GM10847 (cell line): ENCODE results near the gene SEC23IP.
A peak's percentile ranks its signal among the peaks of the same experiment; 100 is the strongest.

Experiments used
- POLR2A ChIP-seq: IDR thresholded peaks from 2 replicates; pipeline ENCODE4 v1.6.1; 2011; ENCODE audit not compliant: insufficient read length; ENCODE audit errors: extremely low read depth

The SEC23IP gene

GRCh38 chr10:119892188-119893065 lies at the start of gene SEC23IP:
Gene SEC23IP (plus strand): TSS chr10:119892730. CDS start chr10:119892783, 53 bp downstream.
- peak; percentile 85 for TF ChIP-seq POLR2A

- no peak for TF ChIP-seq POLR2A
Measured at GRCh38 chr10:119845656-119846055, 46.9 kb upstream of the SEC23IP start.

GRCh38 chr10:119849031-119849789 lies 43.3 kb upstream of the SEC23IP start:
- TF ChIP-seq POLR2A: no peak

- no peak for TF ChIP-seq POLR2A
Measured at GRCh38 chr10:119849944-119850343, 42.6 kb upstream of the SEC23IP start.

GRCh38 chr10:119852277-119852676 lies 40.3 kb upstream of the SEC23IP start:
- TF ChIP-seq POLR2A: no peak

- TF ChIP-seq POLR2A: no peak
Measured at GRCh38 chr10:119852822-119853221, 39.7 kb upstream of the SEC23IP start.

DNA sequence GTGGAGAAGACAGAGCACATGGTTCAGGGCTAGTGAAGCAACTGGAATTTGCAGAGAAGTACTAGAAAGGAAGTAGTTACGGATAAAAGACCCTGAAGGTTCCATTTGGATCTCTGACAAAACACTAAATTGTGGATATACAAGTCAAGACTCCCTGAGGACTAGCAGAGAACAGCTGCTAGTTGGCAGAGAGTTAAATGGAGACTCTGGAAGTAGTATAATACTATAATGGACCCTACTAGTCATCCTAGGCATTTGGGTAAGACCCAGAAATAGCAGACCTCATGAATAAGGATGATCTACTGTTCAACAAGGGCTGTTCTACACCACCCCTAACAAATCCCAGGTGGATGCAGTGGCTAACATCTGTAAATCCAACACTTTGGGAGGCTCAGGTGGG lies 39.0 kb upstream of the SEC23IP start:
- TF ChIP-seq POLR2A: no peak

GRCh38 chr10:119858063-119858462 lies 34.5 kb upstream of the SEC23IP start:
- TF ChIP-seq POLR2A: no peak

- no peak for TF ChIP-seq POLR2A
Measured at GRCh38 chr10:119859420-119860258, 32.9 kb upstream of the SEC23IP start.

- TF ChIP-seq POLR2A: no peak
Measured at GRCh38 chr10:119860866-119861607, 31.5 kb upstream of the SEC23IP start.

GRCh38 chr10:119862524-119862923 lies 30.0 kb upstream of the SEC23IP start:
- no peak for TF ChIP-seq POLR2A

GRCh38 chr10:119863951-119864565 lies 28.5 kb upstream of the SEC23IP start:
- no peak for TF ChIP-seq POLR2A

GRCh38 chr10:119865699-119866240 lies 26.8 kb upstream of the SEC23IP start:
- TF ChIP-seq POLR2A: no peak

DNA sequence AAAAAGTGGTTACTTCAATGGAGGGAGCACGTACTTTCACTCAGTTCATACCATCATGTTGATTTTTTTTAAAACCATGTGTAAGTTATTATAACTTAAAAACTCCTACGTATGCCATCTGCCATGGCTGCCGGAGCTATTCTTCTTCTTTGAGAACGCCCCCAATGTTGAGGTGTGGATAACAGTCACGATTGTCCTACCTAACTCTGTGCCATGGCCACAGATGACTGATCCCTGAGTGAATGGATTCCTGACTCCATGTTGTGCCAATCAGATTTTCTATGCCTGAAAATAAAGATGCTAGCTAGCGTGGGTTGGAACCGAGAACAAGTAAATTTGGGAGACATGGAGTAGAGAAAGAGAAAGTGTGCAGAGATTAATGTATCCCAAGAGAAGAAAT lies 25.2 kb upstream of the SEC23IP start:
- no peak for TF ChIP-seq POLR2A
